HS-27A (cell line): Measurements from ENCODE around the gene CD163.
A peak's percentile ranks its signal among the peaks of the same experiment; 100 is the strongest.
"Not testable (repeated sequence)": the region's sequence is repeated elsewhere in the genome, so short reads cannot be mapped to it uniquely, and the experiment has no call there.

Source experiments
- DNase-seq: peaks from one replicate; pipeline ENCODE4 v3.0.0-alpha.2; 2012; ENCODE audit warnings: low read depth, missing footprints

CD163 gene

DNA sequence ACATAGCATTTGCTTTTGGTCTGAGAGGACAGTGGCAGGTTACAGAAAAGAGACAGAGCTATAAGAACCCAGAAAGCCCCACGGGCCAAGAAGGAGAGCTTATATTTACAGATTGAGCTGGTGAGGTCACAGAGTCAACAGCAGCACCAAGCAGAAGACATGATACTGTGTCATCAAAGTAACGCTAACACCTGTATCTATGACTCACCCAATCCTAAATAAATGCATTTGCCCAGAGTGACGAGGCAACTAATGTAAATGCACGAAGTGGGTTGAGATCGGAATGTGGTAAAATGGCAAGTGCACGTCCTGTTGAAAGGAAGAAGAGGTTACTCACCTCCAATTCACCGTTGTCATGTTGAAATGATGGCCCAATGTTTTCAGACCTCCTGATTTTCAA lies 52.9 kb downstream of the CD163 start:
- no peak for DNase-seq

- DNase-seq = no peak
Measured at GRCh38 chr12:7448099-7448498, 55.5 kb downstream of the CD163 start.

GRCh38 chr12:7444537-7444936 lies 59.0 kb downstream of the CD163 start:
- no peak for DNase-seq

DNA sequence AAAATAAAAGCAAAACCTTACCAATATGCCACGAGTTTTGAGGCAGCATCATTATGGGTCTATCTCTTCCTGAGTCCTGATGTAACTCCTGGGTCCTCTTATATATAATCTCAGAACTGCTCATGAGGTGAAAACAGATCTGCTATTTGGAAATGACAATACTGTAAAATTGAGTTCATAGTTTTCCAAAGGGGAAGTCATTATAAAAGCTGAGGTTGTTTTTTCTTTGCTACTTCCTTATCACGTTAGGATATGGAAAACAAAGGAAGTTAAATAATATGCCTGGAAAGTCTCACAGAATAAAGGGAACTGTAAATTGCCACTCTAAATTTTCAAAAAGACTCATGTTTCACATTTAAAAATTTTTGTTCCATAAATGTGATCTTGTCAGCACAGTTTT lies 59.5 kb downstream of the CD163 start, which contains the start of gene CD163L1:
Gene CD163L1, minus strand, starts transcription at position 78 of the 400 bp plus-strand sequence. Its CDS starts 26 bp downstream, at position 52.
- no peak for DNase-seq

DNA sequence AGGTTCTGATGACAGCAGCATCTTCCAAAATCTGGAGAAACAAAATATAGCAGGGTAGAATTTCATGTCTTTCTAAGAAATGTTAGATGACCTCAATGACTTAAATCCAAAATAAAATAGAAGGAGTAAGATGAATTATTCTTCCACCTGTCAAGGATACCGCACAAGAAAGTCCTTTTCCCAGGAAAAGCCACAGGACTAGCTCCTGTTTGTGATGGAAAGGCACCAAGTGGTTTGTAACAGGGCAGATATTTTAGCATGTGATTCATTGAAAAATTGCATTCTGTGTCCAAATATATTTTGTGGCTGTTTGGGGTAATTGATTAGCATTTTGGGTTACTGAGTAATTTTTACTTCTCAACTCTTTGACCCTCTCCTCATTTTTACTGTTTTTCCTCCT lies 62.4 kb downstream of the CD163 start:
- no peak for DNase-seq

- DNase-seq = no peak
Measured at GRCh38 chr12:7439579-7440505, 63.7 kb downstream of the CD163 start.

- not testable (repeated sequence) for DNase-seq
Measured at GRCh38 chr12:7438291-7438995, 65.1 kb downstream of the CD163 start.

GRCh38 chr12:7437494-7437893 lies 66.1 kb downstream of the CD163 start:
- not testable (repeated sequence) for DNase-seq

DNA sequence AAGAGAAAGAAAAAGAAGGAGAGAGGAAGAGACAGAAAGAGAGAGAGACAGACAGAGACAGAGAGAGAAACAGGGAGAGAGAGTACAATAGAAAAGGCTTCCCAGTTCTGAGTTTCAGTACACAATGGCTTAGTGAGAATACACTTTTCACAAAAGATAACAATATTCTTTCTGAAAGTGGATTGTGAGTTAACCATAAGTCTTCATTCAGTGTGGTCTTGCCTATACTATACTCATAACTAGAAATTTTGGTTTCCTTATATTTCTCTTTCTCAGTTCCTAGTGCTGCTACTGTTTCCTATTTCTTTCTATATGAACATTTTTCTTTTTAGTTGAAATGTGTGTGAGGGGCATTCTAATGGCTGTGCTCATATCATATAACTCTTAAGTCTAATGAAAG lies 68.9 kb downstream of the CD163 start:
- no peak for DNase-seq

DNA sequence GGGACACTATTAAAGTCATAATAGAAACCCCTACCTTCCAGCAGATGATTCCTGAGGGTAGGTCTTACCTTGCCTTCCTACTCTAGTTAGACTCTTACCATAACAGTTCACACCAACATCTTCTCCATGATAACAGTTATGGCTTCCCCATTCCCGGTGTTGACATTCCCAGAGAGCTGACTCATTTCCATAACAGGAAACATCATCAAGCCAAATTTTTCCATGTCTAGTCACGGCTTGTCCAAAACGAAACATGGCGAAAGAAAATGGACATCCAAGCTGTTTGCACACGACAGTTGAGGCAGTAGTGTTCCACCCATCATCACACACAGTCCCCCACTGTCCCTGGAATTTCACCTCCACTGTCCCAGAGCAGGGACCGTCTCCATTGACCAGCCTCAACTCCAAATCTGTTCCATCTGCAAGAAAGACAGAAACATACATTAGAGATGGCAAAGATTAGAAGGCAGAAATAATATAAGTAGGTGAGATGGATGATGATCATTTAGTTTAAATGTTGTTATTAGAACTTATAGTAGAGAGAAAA lies 70.2 kb downstream of the CD163 start:
- DNase-seq = peak; percentile 92

- peak; percentile 39 for DNase-seq
Measured at GRCh38 chr12:7431993-7432685, 71.4 kb downstream of the CD163 start.
